GM19099 (cell line): ENCODE data around the gene FERMT2.

Source experiments
- POLR2A ChIP-seq: IDR thresholded peaks from 3 replicates; pipeline ENCODE4 v1.6.1; 2011; ENCODE audit warnings: low read depth; ENCODE audit not compliant: insufficient read length; ENCODE audit errors: extremely low read depth

FERMT2 gene

DNA sequence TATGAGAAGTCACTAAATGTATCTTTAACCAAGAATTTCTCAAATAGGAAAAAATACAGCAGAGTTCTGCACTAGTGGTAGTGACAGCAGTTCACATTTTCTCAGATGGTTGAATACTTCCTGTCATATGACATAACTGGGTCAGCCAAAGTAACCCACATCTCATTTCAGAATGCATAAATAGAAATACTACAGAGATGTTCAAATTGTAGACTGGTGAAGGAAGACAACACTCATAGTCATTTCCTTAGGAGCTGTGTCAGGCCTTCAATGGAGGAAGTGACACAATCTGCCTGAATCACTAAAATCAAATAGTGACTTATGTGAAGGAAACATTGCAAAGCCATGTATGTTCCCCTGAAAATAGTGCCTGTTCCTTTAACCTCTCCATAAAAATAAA lies 32.4 kb downstream of the FERMT2 start:
- no peak for TF ChIP-seq POLR2A

- no peak for TF ChIP-seq POLR2A
Measured at GRCh38 chr14:52917735-52918134, 33.1 kb downstream of the FERMT2 start.

- no peak for TF ChIP-seq POLR2A
Measured at GRCh38 chr14:52914295-52914694, 36.6 kb downstream of the FERMT2 start.

- no peak for TF ChIP-seq POLR2A
Measured at GRCh38 chr14:52913271-52913670, 37.6 kb downstream of the FERMT2 start.

- no peak for TF ChIP-seq POLR2A
Measured at GRCh38 chr14:52911904-52912303, 38.9 kb downstream of the FERMT2 start.

DNA sequence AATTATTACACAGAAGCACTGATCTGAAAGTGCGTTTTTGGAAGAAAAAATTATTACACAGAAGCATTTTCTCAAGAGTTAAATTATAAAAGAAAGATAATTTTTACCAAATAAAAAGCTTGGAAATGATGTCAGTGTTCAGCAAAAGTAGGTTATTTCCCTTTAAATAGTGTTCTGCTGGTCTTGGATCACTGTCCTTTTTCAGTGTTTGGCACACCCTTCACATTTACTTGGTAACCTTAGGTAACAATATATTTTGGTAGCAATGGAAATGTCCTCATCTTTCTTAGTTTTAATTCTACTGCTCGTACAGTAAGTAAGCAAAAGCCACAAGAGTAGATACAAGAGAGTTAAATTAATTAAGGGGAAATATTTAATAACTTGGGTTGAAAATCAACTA lies 40.3 kb downstream of the FERMT2 start:
- no peak for TF ChIP-seq POLR2A

DNA sequence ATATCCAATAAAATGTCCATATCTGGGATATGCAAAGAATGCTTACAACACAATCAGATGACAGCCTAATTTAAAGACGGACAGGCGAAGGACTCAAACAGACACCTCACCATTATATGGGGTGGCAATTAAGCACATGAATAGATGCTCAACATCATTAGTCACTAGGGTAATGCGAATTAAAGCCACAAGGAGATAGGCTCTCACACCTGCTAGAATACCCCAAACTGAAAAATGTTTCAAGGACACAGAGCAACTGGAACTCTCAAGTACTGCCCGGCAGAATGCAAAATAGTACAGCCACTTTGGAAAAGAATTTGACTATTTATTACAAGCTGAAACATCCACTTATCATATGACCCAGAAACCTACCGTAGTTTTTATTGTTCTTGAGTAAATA lies 42.9 kb downstream of the FERMT2 start:
- TF ChIP-seq POLR2A, result no peak

DNA sequence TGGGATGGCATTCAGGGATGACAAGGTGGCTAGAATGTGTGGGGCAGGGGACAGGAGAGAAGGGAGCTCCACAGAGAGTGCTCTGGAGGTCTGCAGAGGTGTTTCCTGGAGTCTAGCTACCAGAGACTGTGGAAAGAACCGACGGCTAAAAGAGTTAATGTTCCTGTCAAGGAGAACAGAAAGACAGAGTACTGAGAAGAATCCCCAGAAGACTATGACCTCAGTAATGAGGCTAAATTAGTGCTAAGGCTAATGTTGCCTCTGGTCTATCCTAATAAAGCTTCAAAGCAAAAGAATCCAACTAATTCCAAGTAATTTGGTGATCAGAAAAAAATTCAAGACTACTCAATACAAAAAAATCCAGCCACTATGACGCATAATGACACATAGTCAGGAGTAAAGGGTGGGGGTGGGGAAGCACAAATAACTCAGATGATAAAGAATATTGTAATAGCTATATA lies 44.7 kb downstream of the FERMT2 start:
- no peak for TF ChIP-seq POLR2A

DNA sequence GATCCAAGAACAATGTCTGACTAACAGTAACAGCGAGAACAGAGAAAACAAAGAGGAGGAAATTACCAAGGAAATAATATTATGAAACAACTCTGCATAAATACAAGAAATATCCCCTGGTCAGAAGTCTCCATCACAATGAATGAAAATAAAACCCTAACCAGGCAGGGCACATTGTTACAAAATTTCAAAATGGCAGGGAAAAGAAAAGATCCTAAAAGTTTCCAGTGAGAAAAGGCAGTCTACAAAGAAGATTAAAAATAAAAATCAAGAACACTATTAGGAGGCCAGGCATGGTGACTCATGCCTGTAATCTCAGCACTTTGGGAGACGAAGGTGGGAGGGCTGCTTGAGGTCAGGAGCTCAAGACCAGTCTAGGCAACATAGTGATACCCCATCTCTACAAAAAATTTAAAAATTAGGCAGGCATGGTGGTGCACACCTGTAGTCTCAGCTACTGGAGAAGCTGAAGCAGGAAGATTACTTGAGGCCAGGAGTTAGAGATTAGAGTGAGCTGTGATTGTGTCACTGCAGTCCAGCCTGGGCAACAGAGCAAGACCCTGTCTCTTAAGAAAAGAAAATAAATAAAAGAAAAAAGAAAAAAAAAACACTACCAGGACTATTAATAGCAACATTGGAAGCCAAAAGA lies 47.8 kb downstream of the FERMT2 start:
- TF ChIP-seq POLR2A, result no peak

GRCh38 chr14:52901357-52901980 lies 49.4 kb downstream of the FERMT2 start:
- TF ChIP-seq POLR2A, result no peak

DNA sequence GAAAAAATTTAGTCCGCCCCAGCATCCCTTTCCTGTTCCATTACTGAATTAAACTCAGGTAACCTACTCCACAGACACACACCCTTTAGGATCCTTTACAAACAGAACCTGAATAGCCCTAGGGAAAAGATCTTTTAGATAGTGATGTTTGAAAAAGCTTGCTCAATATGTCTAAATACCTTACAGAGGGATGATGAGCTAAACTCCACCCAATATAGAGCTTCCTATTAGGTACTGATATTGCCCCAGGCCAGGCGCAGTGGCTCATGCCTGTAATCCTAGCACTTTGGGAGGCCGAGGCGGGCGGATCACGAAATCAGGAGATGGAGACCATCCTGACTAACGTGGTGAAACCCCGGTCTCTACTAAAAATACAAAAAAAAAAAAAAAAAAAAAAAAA lies 50.1 kb downstream of the FERMT2 start:
- TF ChIP-seq POLR2A, result no peak

- no peak for TF ChIP-seq POLR2A
Measured at GRCh38 chr14:52898496-52898895, 52.4 kb downstream of the FERMT2 start.

DNA sequence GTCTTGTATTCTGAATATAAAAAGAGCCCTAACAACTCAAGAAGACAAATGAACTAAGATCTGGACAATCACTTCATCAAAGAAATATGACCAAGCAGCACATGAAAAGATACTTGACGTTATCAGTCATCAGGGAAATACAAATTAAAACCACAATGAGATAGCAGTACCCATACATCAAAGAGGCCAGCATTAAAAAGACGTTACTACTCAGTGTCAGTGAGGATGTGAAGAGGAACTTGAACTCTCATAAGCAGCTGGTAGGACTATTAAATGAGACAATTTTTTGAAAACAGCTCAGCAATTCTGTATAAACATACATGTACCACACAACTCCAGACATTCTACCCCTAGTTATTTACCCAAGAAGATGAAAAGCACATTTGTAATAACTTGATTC lies 55.9 kb downstream of the FERMT2 start:
- TF ChIP-seq POLR2A, result no peak

- TF ChIP-seq POLR2A, result no peak
Measured at GRCh38 chr14:52891800-52892199, 59.0 kb downstream of the FERMT2 start.

DNA sequence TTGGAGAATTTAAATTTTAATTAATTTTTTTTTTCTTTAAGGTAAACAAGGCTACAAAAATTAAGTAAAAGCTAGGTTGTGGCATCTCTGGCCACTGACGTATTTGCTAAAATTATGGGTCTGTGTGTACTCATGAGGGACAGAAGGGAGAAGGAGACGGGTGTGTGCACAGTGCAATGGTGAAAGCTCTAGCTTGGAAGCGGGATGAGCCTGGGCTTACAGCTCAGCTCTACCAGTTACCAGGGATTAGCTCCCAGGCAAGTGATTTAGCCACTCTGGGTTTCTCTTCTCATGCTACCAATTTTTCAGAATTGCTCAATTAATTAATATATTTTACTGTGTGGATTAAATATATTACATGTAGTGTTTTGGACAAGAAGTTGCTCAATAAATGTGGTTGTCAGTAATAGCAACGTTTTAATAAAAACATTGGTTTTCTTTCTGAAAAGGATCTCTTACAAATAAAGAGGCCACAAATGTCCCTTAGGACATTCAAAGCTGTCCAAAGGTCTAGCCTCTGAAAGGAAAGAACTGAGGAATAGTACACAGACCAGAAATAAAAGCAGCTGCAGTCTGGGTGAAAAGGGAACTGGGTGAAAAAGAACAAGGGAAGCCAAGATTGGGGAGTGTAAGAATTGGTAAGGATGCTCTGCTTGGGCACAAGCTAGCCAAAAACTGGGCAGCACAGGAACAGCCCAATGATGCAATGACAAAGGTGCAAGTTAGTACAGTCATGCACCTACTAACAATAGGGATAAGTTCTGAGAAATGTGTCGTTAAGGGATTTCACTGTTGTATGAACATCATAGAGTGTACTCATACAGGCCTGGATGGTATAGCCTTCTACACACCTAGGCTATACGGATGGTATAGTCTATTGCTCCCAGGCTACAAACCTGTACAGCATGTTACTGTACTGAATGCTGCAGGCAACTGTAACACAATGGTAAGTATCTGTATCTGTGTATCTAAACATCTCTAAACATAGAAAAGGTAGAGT lies 61.7 kb downstream of the FERMT2 start:
- no peak for TF ChIP-seq POLR2A
